SK-N-SH treated with all-trans-retinoic acid at 6 μM for 48 hours (cell line): ENCODE results near the gene RORB.

Experiments used
- CSDC2 ChIP-seq: fragments of 250-450 bp; sonication (Bioruptor Pico); IDR thresholded peaks from 2 replicates; pipeline ENCODE4 v1.5.0; 2020; ENCODE audit warnings: mild to moderate bottlenecking, moderate library complexity
- OSR1 ChIP-seq: fragments of 250-450 bp; sonication (Bioruptor Pico); IDR thresholded peaks from 2 replicates; pipeline ENCODE4 v1.8.0; 2022; ENCODE audit warnings: moderate library complexity, mild to moderate bottlenecking, inconsistent platforms
- ZFP30 ChIP-seq: fragments of 450-650 bp; formaldehyde crosslinking; IDR thresholded peaks from 2 replicates; pipeline ENCODE4 v1.5.0; 2022; ENCODE audit warnings: mild to moderate bottlenecking, moderate library complexity
- ZNF70 ChIP-seq: fragments of 450-650 bp; formaldehyde crosslinking; IDR thresholded peaks from 2 replicates; pipeline ENCODE4 v1.5.0; 2020; ENCODE audit warnings: mild to moderate bottlenecking, moderate library complexity
- ZNF8 ChIP-seq: fragments of 450-650 bp; formaldehyde crosslinking; IDR thresholded peaks from 2 replicates; pipeline ENCODE4 v1.5.0; 2020; ENCODE audit warnings: mild to moderate bottlenecking, moderate library complexity
- TF ChIP-seq, protein P1 (sequence below): fragments of 250-450 bp; sonication (Bioruptor Pico); IDR thresholded peaks from 2 replicates; pipeline ENCODE4 v1.5.1; 2020; ENCODE audit warnings: low read depth, mild to moderate bottlenecking, moderate library complexity
- TF ChIP-seq, protein P2 (sequence below): fragments of 250-450 bp; sonication (Bioruptor Pico); IDR thresholded peaks from 2 replicates; pipeline ENCODE4 v1.5.1; 2021; ENCODE audit warnings: mild to moderate bottlenecking, moderate library complexity
- TF ChIP-seq, protein P3 (sequence below): fragments of 250-450 bp; sonication (Bioruptor Pico); IDR thresholded peaks from 2 replicates; pipeline ENCODE4 v1.5.0; 2020; ENCODE audit warnings: mild to moderate bottlenecking, moderate library complexity

- TF ChIP-seq CSDC2 (no peak), ZNF70 (CRISPR knock-in tag) (no peak), ZFP30 (no peak), OSR1 (no peak), ZNF8 (CRISPR knock-in tag) (no peak)
- TF ChIP-seq, protein P1, sequence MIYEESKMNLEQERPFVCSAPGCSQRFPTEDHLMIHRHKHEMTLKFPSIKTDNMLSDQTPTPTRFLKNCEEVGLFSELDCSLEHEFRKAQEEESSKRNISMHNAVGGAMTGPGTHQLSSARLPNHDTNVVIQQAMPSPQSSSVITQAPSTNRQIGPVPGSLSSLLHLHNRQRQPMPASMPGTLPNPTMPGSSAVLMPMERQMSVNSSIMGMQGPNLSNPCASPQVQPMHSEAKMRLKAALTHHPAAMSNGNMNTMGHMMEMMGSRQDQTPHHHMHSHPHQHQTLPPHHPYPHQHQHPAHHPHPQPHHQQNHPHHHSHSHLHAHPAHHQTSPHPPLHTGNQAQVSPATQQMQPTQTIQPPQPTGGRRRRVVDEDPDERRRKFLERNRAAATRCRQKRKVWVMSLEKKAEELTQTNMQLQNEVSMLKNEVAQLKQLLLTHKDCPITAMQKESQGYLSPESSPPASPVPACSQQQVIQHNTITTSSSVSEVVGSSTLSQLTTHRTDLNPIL = no peak
- TF ChIP-seq, protein P2, sequence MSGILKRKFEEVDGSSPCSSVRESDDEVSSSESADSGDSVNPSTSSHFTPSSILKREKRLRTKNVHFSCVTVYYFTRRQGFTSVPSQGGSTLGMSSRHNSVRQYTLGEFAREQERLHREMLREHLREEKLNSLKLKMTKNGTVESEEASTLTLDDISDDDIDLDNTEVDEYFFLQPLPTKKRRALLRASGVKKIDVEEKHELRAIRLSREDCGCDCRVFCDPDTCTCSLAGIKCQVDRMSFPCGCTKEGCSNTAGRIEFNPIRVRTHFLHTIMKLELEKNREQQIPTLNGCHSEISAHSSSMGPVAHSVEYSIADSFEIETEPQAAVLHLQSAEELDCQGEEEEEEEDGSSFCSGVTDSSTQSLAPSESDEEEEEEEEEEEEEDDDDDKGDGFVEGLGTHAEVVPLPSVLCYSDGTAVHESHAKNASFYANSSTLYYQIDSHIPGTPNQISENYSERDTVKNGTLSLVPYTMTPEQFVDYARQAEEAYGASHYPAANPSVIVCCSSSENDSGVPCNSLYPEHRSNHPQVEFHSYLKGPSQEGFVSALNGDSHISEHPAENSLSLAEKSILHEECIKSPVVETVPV (CRISPR knock-in tag) = no peak
- TF ChIP-seq, protein P3, sequence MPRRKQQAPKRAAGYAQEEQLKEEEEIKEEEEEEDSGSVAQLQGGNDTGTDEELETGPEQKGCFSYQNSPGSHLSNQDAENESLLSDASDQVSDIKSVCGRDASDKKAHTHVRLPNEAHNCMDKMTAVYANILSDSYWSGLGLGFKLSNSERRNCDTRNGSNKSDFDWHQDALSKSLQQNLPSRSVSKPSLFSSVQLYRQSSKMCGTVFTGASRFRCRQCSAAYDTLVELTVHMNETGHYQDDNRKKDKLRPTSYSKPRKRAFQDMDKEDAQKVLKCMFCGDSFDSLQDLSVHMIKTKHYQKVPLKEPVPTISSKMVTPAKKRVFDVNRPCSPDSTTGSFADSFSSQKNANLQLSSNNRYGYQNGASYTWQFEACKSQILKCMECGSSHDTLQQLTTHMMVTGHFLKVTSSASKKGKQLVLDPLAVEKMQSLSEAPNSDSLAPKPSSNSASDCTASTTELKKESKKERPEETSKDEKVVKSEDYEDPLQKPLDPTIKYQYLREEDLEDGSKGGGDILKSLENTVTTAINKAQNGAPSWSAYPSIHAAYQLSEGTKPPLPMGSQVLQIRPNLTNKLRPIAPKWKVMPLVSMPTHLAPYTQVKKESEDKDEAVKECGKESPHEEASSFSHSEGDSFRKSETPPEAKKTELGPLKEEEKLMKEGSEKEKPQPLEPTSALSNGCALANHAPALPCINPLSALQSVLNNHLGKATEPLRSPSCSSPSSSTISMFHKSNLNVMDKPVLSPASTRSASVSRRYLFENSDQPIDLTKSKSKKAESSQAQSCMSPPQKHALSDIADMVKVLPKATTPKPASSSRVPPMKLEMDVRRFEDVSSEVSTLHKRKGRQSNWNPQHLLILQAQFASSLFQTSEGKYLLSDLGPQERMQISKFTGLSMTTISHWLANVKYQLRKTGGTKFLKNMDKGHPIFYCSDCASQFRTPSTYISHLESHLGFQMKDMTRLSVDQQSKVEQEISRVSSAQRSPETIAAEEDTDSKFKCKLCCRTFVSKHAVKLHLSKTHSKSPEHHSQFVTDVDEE (CRISPR knock-in tag) = no peak
Measured at GRCh38 chr9:74517188-74517587, 20.1 kb downstream of the RORB start.
